ENCODE data around the gene EDN1. TPM values are rescaled to one million over a fixed set of nuclear protein-coding genes. Genes with fewer than 3 reads are reported as not detected.

Gene EDN1
- total RNA-seq, 1 donor = 1.4 TPM

- TF ChIP-seq, protein P1, sequence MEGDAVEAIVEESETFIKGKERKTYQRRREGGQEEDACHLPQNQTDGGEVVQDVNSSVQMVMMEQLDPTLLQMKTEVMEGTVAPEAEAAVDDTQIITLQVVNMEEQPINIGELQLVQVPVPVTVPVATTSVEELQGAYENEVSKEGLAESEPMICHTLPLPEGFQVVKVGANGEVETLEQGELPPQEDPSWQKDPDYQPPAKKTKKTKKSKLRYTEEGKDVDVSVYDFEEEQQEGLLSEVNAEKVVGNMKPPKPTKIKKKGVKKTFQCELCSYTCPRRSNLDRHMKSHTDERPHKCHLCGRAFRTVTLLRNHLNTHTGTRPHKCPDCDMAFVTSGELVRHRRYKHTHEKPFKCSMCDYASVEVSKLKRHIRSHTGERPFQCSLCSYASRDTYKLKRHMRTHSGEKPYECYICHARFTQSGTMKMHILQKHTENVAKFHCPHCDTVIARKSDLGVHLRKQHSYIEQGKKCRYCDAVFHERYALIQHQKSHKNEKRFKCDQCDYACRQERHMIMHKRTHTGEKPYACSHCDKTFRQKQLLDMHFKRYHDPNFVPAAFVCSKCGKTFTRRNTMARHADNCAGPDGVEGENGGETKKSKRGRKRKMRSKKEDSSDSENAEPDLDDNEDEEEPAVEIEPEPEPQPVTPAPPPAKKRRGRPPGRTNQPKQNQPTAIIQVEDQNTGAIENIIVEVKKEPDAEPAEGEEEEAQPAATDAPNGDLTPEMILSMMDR (IDR thresholded peaks at IDR 0.05; ENCODE audit: extremely low read depth, low read depth, low read length) = no peak
- H3K36me3 ChIP-seq (ENCODE audit: insufficient read depth, low read length) = no peaks in the 10 kb centered on the region
- no peak for DNase-seq (ENCODE audit: insufficient read length, low spot score, missing footprints)
- no peaks in the 10 kb centered on the region for H3K79me2 ChIP-seq (ENCODE audit: insufficient read depth, low read length)
- no peaks in the 10 kb centered on the region for H3K9me3 ChIP-seq (ENCODE audit: low read depth, low read length)
- no peaks in the 10 kb centered on the region for H4K20me1 ChIP-seq (ENCODE audit: insufficient read depth, low read length)
- peaks cover under 1% of the 10 kb centered on the region for H3K27me3 ChIP-seq (ENCODE audit: insufficient read depth, low read length)
- H3K4me2 ChIP-seq (ENCODE audit: insufficient read depth, low read length) = no peak overlapping the region
- H3K27ac ChIP-seq (ENCODE audit: low read depth, low read length) = no peak overlapping the region
- no peaks in the 10 kb centered on the region for H3K4me1 ChIP-seq (ENCODE audit: insufficient read depth, low read length)
- H2AFZ ChIP-seq (ENCODE audit: low read length) = no peak overlapping the region
- no peak overlapping the region for H3K4me3 ChIP-seq (ENCODE audit: insufficient read depth, low read length)
Measured at GRCh38 chr6:12334526-12335130, 44.5 kb downstream of the EDN1 start.

- no peaks in the 10 kb centered on the region for H3K79me2 ChIP-seq (ENCODE audit: insufficient read depth, low read length)
- no peak overlapping the region for H3K27ac ChIP-seq (ENCODE audit: low read depth, low read length)
- no peak for DNase-seq (ENCODE audit: insufficient read length, low spot score, missing footprints)
- H3K36me3 ChIP-seq (ENCODE audit: insufficient read depth, low read length) = no peaks in the 10 kb centered on the region
- H4K20me1 ChIP-seq (ENCODE audit: insufficient read depth, low read length) = no peaks in the 10 kb centered on the region
- H3K4me3 ChIP-seq (ENCODE audit: insufficient read depth, low read length) = no peak overlapping the region
- H3K9me3 ChIP-seq (ENCODE audit: low read depth, low read length) = no peaks in the 10 kb centered on the region
- no peaks in the 10 kb centered on the region for H3K4me1 ChIP-seq (ENCODE audit: insufficient read depth, low read length)
- TF ChIP-seq, protein P1 (IDR thresholded peaks at IDR 0.05; ENCODE audit: extremely low read depth, low read depth, low read length) = no peak
- no peak overlapping the region for H3K4me2 ChIP-seq (ENCODE audit: insufficient read depth, low read length)
- no peak overlapping the region for H2AFZ ChIP-seq (ENCODE audit: low read length)
- peaks cover 6% of the 10 kb centered on the region for H3K27me3 ChIP-seq (ENCODE audit: insufficient read depth, low read length)
Measured at GRCh38 chr6:12335131-12335527, 45.0 kb downstream of the EDN1 start.

- Histone ChIP-seq H3K79me2 (ENCODE audit: insufficient read depth, low read length) (no peaks in the 10 kb centered on the region), H3K9me3 (ENCODE audit: low read depth, low read length) (no peaks in the 10 kb centered on the region), H4K20me1 (ENCODE audit: insufficient read depth, low read length) (no peaks in the 10 kb centered on the region), H3K4me3 (ENCODE audit: insufficient read depth, low read length) (no peak overlapping the region), H3K27me3 (ENCODE audit: insufficient read depth, low read length) (peaks cover 6% of the 10 kb centered on the region), H3K4me2 (ENCODE audit: insufficient read depth, low read length) (no peak overlapping the region), H3K36me3 (ENCODE audit: insufficient read depth, low read length) (no peaks in the 10 kb centered on the region), H3K27ac (ENCODE audit: low read depth, low read length) (no peak overlapping the region), H2AFZ (ENCODE audit: low read length) (no peak overlapping the region), H3K4me1 (ENCODE audit: insufficient read depth, low read length) (no peaks in the 10 kb centered on the region)
- TF ChIP-seq, protein P1 (IDR thresholded peaks at IDR 0.05; ENCODE audit: extremely low read depth, low read depth, low read length) = no peak
- DNase-seq (ENCODE audit: insufficient read length, low spot score, missing footprints) = peak; percentile 6
Measured at GRCh38 chr6:12335717-12336116, 45.6 kb downstream of the EDN1 start.

DNA sequence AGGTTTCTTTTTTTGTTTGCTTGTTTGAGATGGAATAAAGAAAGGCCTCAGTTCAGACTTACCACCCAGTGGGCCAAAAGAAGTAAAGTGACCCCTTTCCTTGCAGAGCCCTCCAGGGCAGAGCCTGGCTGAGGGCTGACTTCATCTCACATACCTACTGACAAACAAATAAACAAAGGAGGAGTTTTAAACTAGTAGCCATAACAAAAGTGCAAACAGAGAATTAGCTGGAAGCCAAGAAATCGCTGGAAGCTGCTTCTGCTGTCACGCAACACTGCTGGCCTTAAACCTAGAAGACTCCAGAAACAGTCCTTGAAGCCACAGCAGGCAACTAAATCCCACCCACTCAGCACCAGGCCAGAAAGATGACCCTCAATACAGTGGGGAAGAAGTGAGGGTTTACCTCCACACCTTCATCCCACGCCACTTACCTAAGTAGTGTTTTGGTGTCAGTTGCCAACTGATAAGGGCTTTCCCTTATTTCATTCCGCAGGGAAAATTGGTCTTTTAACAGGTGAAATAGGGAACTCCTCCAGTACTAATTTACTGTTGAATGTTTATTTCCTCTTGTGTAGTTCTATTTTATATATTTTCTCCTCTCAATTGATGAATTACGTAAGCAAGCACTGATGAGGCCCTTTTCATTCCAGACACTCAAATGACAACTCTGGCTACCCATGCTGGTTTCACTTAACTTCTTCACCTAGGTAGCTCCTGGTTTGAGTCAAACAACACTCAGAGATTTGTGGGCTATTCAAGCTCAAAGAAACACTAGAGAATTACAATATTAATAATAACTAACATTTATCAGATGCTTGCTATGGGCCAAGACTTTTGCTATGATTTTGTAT is 46.2 kb downstream of the EDN1 start:
- H3K4me3 ChIP-seq (ENCODE audit: insufficient read depth, low read length) = no peak overlapping the region
- no peaks in the 10 kb centered on the region for H3K4me1 ChIP-seq (ENCODE audit: insufficient read depth, low read length)
- H3K36me3 ChIP-seq (ENCODE audit: insufficient read depth, low read length) = no peaks in the 10 kb centered on the region
- H3K27me3 ChIP-seq (ENCODE audit: insufficient read depth, low read length) = peaks cover 10% of the 10 kb centered on the region
- peak; percentile 2 for DNase-seq (ENCODE audit: insufficient read length, low spot score, missing footprints)
- H4K20me1 ChIP-seq (ENCODE audit: insufficient read depth, low read length) = no peaks in the 10 kb centered on the region
- TF ChIP-seq, protein P1 (IDR thresholded peaks at IDR 0.05; ENCODE audit: extremely low read depth, low read depth, low read length) = no peak
- H3K27ac ChIP-seq (ENCODE audit: low read depth, low read length) = no peak overlapping the region
- no peak overlapping the region for H2AFZ ChIP-seq (ENCODE audit: low read length)
- no peak overlapping the region for H3K4me2 ChIP-seq (ENCODE audit: insufficient read depth, low read length)
- H3K9me3 ChIP-seq (ENCODE audit: low read depth, low read length) = no peaks in the 10 kb centered on the region
- no peaks in the 10 kb centered on the region for H3K79me2 ChIP-seq (ENCODE audit: insufficient read depth, low read length)
